ENCODE results near the gene ITGB1BP1. TPM values are rescaled to one million over a fixed set of nuclear protein-coding genes. Genes with fewer than 3 reads are reported as not detected.
A peak's percentile ranks its signal among the peaks of the same experiment; 100 is the strongest.

The ITGB1BP1 gene
- polyA plus RNA-seq, 1 of the 3 experiments (the other 2 are of a cell fraction) = 56.6 TPM

DNA sequence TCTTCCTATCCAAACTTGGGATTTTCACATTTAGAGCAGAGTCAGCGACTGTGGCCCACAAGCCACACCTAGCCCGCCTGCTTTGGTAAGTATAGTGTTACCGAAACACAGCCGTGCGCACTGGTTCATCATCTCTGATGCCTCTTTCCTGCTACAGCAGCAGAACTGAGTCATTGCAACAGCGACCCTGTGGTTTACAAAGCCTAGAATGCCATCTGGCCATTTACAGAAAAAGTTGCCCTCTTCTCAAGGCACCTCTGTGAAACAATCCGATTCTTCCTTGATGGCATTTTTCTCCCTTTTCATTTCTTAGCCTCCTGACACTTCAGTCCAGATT is 40.3 kb upstream of the ITGB1BP1 start:
- no peak overlapping the region for H2AFZ ChIP-seq (ENCODE audit: low read depth)
- DNase-seq = no peak
- no peaks in the 10 kb centered on the region for H3K27me3 ChIP-seq (ENCODE audit: insufficient read depth)
- ChIA-PET POLR2A (no interaction called here), CTCF (interaction anchor here (1.2 kb wide), 1 partner anchor 10 kb away, joined by 4 read pairs; no protein-coding TSS in a partner anchor)
- no peak overlapping the region for H3K4me3 ChIP-seq (ENCODE audit: low read depth in 2 of 2, low read length in 1 of 2)
- WGBS (ENCODE audit: low lambda C conversion rate) = 81% methylated on average over 7 of the region's 7 CpGs
- TF ChIP-seq FOSL2 (IDR thresholded peaks at IDR 0.05; ENCODE audit: borderline replicate concordance, low read depth) (peak; percentile 10; the same call in 1 of the 2 replicates), GATA2 (CRISPR knock-in tag; IDR thresholded peaks at IDR 0.05) (no peak), NRF1 (IDR thresholded peaks at IDR 0.05; ENCODE audit: low read depth, low read length) (no peak), NFIC (IDR thresholded peaks at IDR 0.05; ENCODE audit: borderline replicate concordance) (no peak)
- H3K4me2 ChIP-seq = no peak overlapping the region
- no peaks in the 10 kb centered on the region for H3K9me2 ChIP-seq
- no peaks in the 10 kb centered on the region for H4K20me1 ChIP-seq (ENCODE audit: insufficient read depth)
- peaks cover 49 to 50% of the 10 kb centered on the region in 2 experiments for H3K36me3 ChIP-seq (replicated peaks in 1 of 2; ENCODE audit: control insufficient read depth in 1 of 2, insufficient read depth in 2 of 2, low read length in 1 of 2)
- no peaks in the 10 kb centered on the region for H3K79me2 ChIP-seq (ENCODE audit: insufficient read depth)
- H3K27ac ChIP-seq (ENCODE audit: low read depth in 2 of 2, low read length in 1 of 2) = no peak overlapping the region; a peak in 1 of 4 replicates
- H3K4me1 ChIP-seq (ENCODE audit: control insufficient read depth in 1 of 2, insufficient read depth in 2 of 2, low read depth in 1 of 2, low read length in 1 of 2) = no peaks in the 10 kb centered on the region; a peak in 1 of 4 replicates
- H3F3A ChIP-seq (replicated peaks; ENCODE audit: insufficient read depth) = peaks cover 2% of the 10 kb centered on the region
- no peak overlapping the region for H3K9ac ChIP-seq
- no peaks in the 10 kb centered on the region for H3K9me3 ChIP-seq

- Histone ChIP-seq H3K9ac (no peak overlapping the region), H3K27ac (ENCODE audit: low read depth in 2 of 2, low read length in 1 of 2) (no peak overlapping the region; a peak in 1 of 4 replicates), H4K20me1 (ENCODE audit: insufficient read depth) (no peaks in the 10 kb centered on the region), H3K36me3 (replicated peaks in 1 of 2; ENCODE audit: control insufficient read depth in 1 of 2, insufficient read depth in 2 of 2, low read length in 1 of 2) (peaks cover 47 to 54% of the 10 kb centered on the region in 2 experiments), H3K4me1 (ENCODE audit: control insufficient read depth in 1 of 2, insufficient read depth in 2 of 2, low read depth in 1 of 2, low read length in 1 of 2) (no peaks in the 10 kb centered on the region; a peak in 1 of 4 replicates), H3F3A (replicated peaks; ENCODE audit: insufficient read depth) (no peaks in the 10 kb centered on the region), H3K9me3 (no peaks in the 10 kb centered on the region), H2AFZ (ENCODE audit: low read depth) (no peak overlapping the region), H3K27me3 (ENCODE audit: insufficient read depth) (no peaks in the 10 kb centered on the region), H3K79me2 (ENCODE audit: insufficient read depth) (no peaks in the 10 kb centered on the region), H3K9me2 (no peaks in the 10 kb centered on the region), H3K4me3 (ENCODE audit: low read depth in 2 of 2, low read length in 1 of 2) (no peak overlapping the region), H3K4me2 (no peak overlapping the region)
- 86% methylated on average over 6 of the region's 6 CpGs for WGBS (ENCODE audit: low lambda C conversion rate)
- ChIA-PET CTCF (interaction anchor here (1.1 to 1.2 kb wide), 3 partner anchors 10 to 324 kb away, joined by 3 to 4 read pairs (median 3); partner anchors contain the start of gene IAH1), POLR2A (no interaction called here)
- TF ChIP-seq USF2 (IDR thresholded peaks at IDR 0.05; ENCODE audit: borderline replicate concordance, low read depth, low read length) = no peak
- DNase-seq = no peak
Measured at GRCh38 chr2:9462886-9463697, 39.8 kb upstream of the ITGB1BP1 start.

DNA sequence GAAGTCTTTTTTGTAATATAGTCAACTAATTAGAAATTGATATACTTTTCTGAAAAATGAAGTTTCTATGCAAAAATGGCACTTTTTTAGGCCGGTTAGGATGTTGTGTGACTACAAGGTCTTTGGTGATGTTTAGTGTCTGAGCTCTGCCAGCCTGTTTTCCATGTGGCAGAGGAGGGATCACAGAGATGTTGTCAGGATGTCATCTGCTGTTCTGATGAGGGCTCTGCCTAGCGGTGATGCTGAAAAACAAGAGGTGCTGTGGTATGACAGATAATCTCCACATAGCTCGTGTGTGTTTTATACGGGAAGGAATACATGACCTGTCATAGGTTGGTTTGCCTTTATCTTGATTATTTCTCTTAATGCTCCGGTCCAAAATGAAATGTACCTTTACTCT is 39.0 kb upstream of the ITGB1BP1 start:
- no peaks in the 10 kb centered on the region for H4K20me1 ChIP-seq (ENCODE audit: insufficient read depth)
- H3K4me2 ChIP-seq = no peak overlapping the region
- H3F3A ChIP-seq (replicated peaks; ENCODE audit: insufficient read depth) = no peaks in the 10 kb centered on the region
- no peaks in the 10 kb centered on the region for H3K79me2 ChIP-seq (ENCODE audit: insufficient read depth)
- H2AFZ ChIP-seq (ENCODE audit: low read depth) = no peak overlapping the region
- no peak overlapping the region for H3K4me3 ChIP-seq (ENCODE audit: low read depth in 2 of 2, low read length in 1 of 2)
- peak; percentile 60 for DNase-seq
- no peaks in the 10 kb centered on the region for H3K9me3 ChIP-seq
- WGBS (ENCODE audit: low lambda C conversion rate) = 85% methylated on average over 5 of the region's 5 CpGs
- ChIA-PET POLR2A (no interaction called here), CTCF (interaction anchor here (1.1 to 1.2 kb wide), 2 partner anchors 12 to 323 kb away, joined by 3 read pairs; partner anchors contain the start of gene IAH1)
- no peaks in the 10 kb centered on the region for H3K9me2 ChIP-seq
- no peaks in the 10 kb centered on the region; a peak in 1 of 4 replicates for H3K4me1 ChIP-seq (ENCODE audit: control insufficient read depth in 1 of 2, insufficient read depth in 2 of 2, low read depth in 1 of 2, low read length in 1 of 2)
- TF ChIP-seq CHD2 (IDR thresholded peaks at IDR 0.05; ENCODE audit: low read length, partially characterized antibody) (no peak), MXI1 (IDR thresholded peaks at IDR 0.05; ENCODE audit: low read depth, low read length) (peak; percentile 57; the same call in 1 of the 2 replicates)
- peaks cover 40 to 57% of the 10 kb centered on the region in 2 experiments for H3K36me3 ChIP-seq (replicated peaks in 1 of 2; ENCODE audit: control insufficient read depth in 1 of 2, insufficient read depth in 2 of 2, low read length in 1 of 2)
- H3K27ac ChIP-seq (ENCODE audit: low read depth in 2 of 2, low read length in 1 of 2) = no peak overlapping the region
- H3K9ac ChIP-seq = no peak overlapping the region
- no peaks in the 10 kb centered on the region for H3K27me3 ChIP-seq (ENCODE audit: insufficient read depth)

All from SK-N-SH (cell line).